CD4-positive, alpha-beta T cell treated with Interleukin-6 for 4 hours (primary cell): ENCODE measurements around the gene SNORC.

Experiments used
- DNase-seq: peaks from one replicate; pipeline ENCODE4 v3.0.0-alpha.2; 2020; ENCODE audit warnings: mixed read lengths

SNORC gene

DNA sequence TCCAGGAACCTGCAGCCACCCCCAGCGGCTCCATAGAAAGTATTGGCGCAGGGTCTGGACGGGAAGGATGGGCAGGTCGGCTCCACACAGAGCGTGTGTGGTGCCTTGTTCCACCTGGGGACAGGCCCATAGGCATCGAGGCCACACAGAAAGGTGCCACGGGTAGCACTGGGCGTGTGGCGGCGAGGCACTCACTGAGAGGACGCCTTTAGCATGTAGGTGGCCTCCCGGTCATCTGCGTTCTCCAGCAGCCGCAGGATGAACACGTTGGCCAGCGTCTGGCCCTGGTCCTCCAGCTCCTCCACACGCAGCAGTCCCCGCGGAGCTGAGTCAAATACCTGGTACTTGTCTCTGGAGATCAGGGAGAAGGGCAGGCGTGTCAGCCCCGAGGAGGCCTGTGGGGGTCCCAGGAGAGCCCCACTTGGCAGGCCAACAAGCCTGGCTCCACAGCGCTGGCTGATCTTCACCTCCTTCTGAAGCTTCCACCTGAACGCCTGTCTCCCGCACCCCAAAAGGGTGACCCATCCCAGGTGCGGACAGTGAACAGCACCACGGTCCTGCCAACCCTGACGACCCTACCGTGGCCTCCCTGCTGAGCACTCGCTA lies 13.2 kb downstream of the SNORC start:
- DNase-seq: no peak

DNA sequence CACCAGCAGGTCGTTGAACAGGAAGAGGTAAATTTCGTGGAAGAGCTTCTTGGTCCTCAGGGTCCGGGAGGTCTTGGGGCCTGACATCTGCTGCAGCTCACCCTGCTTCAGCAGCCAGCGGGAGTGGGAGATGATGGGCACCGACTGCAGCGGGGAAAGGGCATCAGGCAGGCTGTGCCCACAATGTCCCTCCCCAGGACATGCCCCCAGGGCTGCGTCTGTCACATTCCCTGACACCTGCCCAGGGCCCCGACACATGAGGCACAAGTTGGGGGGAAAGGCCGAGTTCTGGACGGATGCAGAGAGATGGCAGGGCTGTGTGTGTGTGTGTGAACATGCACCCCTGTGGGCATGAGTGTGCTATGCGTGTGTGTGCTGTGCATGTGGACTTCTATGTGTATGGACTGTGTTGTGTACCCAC lies 13.9 kb downstream of the SNORC start:
- DNase-seq: no peak

DNA sequence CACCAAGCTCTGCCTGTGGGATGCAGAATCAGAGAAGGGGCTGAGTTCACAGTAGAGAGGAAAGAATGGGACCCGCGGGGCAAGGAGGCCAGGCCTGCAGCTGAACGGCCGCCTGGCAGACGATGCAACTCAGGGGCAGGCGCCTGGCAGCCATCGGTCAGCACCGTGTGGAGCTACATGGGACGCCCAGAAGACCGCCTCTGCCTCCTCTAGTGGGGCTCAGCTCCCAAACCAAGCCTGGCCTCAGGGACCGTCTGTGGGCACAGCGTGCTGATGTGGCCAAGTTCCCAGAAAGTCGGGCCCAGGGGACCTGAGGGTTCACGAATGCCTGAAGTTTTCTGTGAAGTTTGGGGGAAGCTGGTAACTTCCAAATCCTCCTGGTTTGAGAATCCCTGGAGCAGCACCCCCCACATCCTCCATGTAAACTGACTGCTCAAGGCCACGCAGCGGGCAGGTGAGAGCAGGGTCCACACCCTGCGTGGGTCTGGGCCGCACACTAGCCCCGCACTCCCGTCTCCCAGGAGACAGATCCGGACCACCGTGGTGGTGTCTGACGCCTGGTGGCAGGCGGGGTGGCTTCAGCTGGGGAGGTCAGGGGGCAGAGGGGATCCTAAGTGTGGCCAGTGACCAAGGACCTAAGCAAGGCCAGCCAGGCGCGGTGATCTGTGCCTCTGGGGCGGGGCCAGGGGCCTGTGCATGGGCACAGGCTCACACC lies 14.6 kb downstream of the SNORC start:
- DNase-seq: no peak

- DNase-seq: no peak
Measured at GRCh38 chr2:232885264-232885961, 15.3 kb downstream of the SNORC start.

- DNase-seq: no peak
Measured at GRCh38 chr2:232886176-232886575, 16.1 kb downstream of the SNORC start.

DNA sequence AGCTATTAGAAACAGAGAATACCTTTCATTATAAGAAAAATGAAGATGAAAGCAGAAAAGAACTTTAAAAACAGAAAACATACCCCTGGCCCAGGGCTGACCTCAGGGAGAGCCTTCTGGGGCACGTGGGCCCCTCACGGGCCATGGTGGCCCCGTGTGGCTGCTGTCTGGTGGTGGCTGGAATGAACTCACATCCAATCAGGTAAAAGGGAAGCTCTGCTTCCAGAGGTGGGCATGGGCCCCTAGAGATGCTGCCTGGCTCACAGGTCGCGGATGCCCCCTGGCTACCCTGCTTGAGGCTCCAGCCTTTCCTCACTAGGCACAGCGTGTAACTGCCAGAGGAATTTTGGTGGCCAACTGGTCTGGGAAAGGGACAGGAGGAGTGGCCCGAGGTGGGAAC lies 16.6 kb downstream of the SNORC start:
- DNase-seq: no peak

DNA sequence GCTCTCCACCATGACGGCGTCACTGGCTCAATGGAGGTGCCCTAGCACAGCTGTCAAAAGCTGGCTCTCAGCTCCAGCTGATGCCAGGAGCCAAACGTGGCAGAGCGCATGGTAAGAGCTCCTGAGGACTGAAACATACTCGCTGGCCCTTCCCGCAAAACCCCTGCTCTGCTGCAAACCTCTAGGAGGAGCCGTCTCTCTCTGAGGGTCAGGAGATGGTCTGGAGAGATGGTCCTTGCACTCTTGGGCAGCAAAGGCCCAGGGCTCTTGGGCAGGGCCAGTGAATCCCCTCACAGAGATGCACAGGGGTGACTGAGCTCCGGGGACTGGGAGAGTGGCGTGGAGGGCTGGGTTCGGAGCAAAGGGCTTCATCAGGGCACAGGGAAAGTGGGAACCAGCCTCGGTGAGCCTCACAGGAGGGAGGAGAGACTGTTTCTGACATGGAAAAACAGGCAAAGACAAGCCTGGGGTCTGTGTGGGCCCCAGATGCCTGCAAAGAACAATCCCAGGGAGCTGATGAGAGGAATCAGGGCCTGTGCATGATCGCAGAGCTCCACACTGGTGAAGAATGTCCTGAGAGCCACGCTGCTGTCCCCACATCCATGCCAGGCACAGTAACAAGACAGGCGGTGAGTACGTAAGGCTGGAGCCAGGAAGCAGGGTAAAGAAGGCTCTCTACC lies 17.2 kb downstream of the SNORC start:
- DNase-seq: no peak

DNA sequence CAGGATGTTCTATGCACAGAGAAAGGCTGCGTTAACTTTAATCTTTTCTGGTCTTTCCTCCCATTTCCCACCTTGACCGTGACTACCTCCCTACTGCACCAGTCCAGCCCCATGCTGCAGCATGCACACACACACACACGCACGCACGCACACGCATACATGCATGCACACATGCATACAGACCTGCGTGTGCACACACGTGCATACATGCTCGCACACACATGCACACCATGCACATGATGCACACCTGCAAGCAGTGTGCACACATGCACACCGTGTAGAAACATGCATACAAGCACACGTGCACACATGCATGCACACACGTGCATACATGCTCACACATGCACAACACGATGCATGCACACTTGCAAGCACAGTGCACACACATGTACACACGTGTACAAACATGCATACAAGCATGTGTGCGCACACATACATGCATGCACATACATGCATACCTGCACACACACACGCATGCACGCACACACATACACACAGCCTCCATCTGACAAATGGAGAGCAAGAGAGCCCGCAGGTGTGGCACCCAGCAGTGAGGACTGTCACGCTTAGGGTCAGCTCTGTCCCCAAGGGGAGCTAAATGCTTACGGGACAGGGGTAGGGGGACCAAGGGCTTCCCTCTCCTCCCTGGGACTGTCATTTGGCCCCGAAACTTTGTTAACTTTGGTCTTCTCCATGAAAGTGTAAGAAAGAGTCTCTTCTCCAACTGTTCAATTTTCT lies 18.2 kb downstream of the SNORC start:
- DNase-seq: no peak

DNA sequence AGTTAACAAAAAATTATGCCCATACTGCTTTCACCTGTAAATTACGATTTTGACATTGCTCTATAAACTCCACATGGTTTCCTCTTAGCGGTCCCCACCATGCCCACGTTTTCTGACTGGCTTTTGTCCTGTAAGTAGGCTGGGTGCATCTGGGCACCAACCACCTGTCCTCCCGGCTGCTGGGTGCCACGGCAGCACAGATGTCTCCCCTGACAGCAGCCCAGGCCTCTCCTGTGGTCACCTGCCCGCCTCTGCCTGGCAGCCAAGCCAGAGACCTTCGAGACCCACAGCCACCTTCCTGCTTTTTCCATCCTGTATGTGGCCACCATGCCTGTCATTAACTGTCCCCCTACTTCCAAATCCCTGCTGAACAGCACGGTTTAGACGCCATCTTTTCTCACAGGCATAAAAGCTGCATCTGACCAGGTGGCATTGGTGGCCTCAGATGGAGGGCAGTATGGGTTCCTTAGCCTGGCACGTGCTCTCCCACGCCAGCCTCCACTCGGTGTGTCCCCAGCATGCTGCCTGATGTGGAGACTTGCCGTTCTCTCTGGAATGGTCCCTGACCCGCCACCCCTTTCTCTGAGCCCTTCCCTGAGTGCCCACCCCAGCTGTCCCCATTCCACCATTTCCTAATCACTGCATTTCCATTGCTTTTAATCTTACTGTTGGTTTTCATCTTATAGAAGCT lies 18.9 kb downstream of the SNORC start:
- DNase-seq: no peak

DNA sequence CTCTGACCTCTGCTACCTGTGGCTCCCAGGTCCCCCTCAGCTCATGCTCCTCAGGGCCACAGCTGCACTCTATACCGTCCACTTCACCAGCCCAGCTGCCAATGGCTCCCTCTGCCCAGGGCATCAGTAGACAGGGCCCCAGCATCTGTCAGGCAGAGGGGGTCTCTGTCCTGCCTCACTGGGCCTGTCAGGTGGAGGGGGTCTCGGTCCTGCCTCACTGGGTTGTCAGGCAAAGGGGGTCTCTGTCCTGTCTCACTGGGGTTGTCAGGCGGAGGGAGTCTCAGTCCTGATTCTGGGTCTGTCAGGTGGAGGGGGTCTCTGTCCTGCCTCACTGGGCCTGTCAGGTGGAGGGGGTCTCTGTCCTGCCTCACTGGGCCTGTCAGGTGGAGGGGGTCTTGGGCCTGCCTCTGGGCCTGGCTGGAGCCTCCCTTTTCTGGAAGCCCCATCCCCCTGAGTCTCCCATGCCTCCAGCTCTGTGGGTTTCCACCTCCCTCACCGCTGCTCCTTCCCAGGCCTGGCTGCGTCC lies 19.9 kb downstream of the SNORC start:
- no peak for DNase-seq

DNA sequence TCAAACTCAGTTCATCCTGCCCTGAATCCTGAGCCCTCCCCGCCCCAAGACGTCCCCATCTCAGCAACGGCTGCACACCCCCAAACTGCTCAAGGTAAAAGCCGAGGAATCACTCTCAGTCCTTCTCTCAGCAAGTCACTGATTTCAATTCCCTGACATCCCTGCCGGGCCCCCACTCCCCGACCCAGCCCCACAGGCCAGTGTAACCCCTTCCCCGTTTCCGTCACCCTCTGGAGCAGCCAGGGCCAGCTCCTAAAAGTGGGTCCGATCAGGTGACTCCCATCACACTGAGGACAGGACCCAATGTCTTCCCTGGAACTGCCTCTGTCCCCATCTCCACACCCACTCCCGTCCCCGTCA lies 20.5 kb downstream of the SNORC start:
- DNase-seq: no peak

GRCh38 chr2:232890896-232891601 lies 21.0 kb downstream of the SNORC start:
- no peak for DNase-seq

- DNase-seq: no peak
Measured at GRCh38 chr2:232891621-232892071, 21.6 kb downstream of the SNORC start.

DNA sequence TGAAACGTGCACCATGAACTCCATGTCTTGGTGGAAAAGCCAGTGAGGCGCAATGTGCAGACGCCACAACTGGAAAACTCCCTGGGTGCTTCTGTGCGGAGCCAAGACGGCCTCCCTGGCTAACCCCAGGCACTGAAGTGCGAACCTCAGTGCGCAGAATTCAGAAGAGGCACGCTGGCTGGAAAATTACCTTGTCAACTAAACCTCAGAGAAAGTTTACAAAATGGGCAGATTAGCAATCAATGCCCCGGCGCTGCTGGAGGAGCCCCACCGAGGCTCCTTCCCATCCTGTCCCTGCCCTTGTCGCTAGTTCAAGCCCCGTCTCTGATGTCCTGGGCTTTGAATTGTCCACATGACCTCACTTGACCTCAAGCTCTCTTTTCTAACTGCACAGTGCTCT lies 22.2 kb downstream of the SNORC start:
- no peak for DNase-seq

DNA sequence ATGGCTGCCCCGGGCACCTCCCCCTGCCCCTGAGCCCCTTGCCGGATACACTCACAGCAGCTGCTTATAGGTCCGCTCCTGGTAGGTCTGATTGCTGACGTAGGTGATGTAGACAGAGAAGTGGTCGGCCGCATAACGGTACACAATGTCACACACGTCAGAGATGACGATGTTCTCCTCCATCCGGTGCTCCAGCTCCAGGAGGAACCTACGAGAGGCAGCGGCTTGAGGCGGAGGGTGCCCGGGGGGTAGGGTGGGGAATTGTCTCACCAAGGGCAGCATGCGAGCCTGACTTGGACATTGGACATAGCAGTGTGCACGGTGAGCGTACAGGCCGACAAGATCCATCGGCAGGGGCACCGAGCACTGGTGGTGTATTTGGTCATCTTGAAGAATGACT lies 22.8 kb downstream of the SNORC start:
- DNase-seq: no peak

DNA sequence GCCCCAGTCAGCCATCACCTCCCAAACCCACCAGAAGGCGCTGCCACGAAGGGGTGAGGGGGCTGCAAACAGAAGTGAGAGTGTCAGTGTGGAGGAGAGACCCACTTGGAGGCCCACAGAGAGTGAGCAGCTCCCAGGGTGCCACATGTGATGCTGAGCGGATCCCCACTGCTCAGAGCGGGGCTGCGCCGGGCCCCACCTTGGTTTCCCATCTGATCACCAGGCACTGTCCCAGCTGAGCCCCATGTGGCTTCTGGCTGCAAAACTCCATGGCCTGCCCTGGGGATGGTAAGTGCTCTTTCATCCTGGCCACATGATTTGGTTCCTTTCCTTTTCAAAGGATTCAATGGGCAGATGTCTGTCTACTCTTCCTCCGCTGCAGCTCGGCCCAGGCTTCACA lies 23.8 kb downstream of the SNORC start:
- no peak for DNase-seq

- no peak for DNase-seq
Measured at GRCh38 chr2:232894251-232894650, 24.2 kb downstream of the SNORC start.

GRCh38 chr2:232894746-232895145 lies 24.7 kb downstream of the SNORC start:
- DNase-seq: no peak

GRCh38 chr2:232896111-232896510 lies 26.0 kb downstream of the SNORC start:
- no peak for DNase-seq

GRCh38 chr2:232896720-232897597 lies 26.9 kb downstream of the SNORC start:
- no peak for DNase-seq
